GM20000 (cell line): ENCODE results near the gene URAD.
"Not testable (repeated sequence)": the region's sequence is repeated elsewhere in the genome, so short reads cannot be mapped to it uniquely, and the experiment has no call there.

Source experiments
- DNase-seq: peaks from one replicate; pipeline ENCODE4 v3.0.0; 2012; ENCODE audit warnings: low spot score
- CTCF ChIP-seq: IDR thresholded peaks from 2 replicates; pipeline ENCODE4 v1.5.1; 2012; ENCODE audit warnings: mild to moderate bottlenecking, control low read depth; ENCODE audit errors: extremely low read depth, missing control alignments

URAD gene

GRCh38 chr13:27964741-27965323 lies 23.7 kb downstream of the URAD start:
- DNase-seq = no peak
- no peak for TF ChIP-seq CTCF

- DNase-seq = not testable (repeated sequence)
Observed at GRCh38 chr13:27964206-27964605, 24.3 kb downstream of the URAD start.

- DNase-seq = no peak
- TF ChIP-seq CTCF = no peak
Observed at GRCh38 chr13:27963491-27963890, 25.0 kb downstream of the URAD start.

- no peak for DNase-seq
- no peak for TF ChIP-seq CTCF
Observed at GRCh38 chr13:27962982-27963381, 25.5 kb downstream of the URAD start.

GRCh38 chr13:27962128-27962841 lies 26.2 kb downstream of the URAD start:
- TF ChIP-seq CTCF = no peak
- no peak for DNase-seq

GRCh38 chr13:27961227-27962085 lies 27.0 kb downstream of the URAD start:
- peak; percentile 11 for DNase-seq

More at GRCh38 chr13:27961227-27962085, 27.0 kb downstream of the URAD start:
- no peak for TF ChIP-seq CTCF
